Activated T-cell treated with anti-CD3 and anti-CD28 coated beads, Interleukin-2, amount 50 U/mL, for 48 hours (primary cell): ENCODE measurements around the gene KAT8.
A peak's percentile ranks its signal among the peaks of the same experiment; 100 is the strongest.
"Not testable (repeated sequence)": the region's sequence is repeated elsewhere in the genome, so short reads cannot be mapped to it uniquely, and the experiment has no call there.

Experiments
- DNase-seq, 2 experiments: peaks; one replicate each; pipeline ENCODE4 v3.0.0-alpha.2; 2020

KAT8 gene

GRCh38 chr16:31083981-31084380, 33.5 kb upstream of the KAT8 start:
- DNase-seq: peak in 1 of 2 experiments; percentile 18

GRCh38 chr16:31084584-31085302, 32.7 kb upstream of the KAT8 start:
- peak in 1 of 2 experiments; percentile 17 for DNase-seq

DNA sequence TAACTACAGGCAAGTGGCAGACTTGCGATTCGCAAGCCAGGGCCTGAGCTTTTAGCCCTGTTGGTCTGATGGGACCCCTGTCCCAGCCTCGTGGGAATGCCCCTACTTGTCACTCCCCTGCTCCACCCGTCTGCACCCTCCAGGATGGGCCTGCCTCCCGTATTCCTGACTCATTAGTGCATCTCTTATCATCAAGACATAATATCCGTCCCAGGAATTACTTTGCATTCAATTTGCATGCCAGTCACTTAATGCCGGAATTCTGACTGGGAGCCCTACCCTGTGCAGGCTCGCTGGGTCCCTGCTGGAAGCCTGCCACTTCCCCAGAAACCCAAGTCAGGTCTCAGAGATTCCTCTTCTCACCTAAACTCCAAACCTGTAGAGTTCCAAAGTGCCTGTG, 32.1 kb upstream of the KAT8 start:
- peak in 1 of 2 experiments; percentile 17 for DNase-seq

GRCh38 chr16:31085873-31086628, 31.4 kb upstream of the KAT8 start:
- DNase-seq: no peak

DNA sequence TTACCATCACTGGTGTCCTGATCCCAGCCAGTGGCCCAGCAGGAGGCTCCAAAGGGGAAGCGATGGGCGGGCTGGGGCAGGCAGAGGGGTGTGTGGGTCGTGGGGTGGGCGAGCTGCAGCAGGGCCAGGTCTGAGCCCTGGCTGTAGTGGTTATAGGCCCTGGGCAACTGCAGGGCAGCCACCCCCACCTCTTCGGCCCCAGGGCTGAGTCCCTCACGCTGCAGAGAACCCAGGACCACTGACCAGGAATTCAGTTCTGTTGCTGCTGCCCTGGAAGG, 30.9 kb upstream of the KAT8 start:
- no peak for DNase-seq

DNA sequence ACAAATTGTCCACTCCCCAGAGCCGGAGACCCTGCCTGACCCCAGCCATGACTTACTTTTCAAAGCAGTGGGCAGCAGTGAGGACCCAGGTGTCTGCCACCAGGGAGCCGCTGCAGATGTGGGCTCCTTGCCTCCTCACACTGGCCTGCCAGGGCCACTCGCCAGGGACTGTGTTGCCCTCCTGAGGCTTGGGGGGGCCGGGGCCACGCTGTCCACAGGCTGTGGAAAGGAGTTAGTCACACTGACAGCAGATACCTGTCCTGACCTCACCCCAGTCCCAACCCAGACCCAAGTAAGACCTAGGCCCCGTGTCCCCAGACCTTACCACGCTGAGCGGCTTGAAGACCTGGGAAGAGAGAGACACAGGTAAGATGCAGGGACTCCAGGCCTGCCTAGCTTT, 30.0 kb upstream of the KAT8 start:
- no peak for DNase-seq

GRCh38 chr16:31087971-31088370, 29.5 kb upstream of the KAT8 start:
- DNase-seq: no peak

GRCh38 chr16:31088459-31089183, 28.8 kb upstream of the KAT8 start, which contains the start of gene PRSS53:
PRSS53 (minus strand) TSS chr16:31088943; CDS start chr16:31088809, 134 bp downstream.
- no peak for DNase-seq

DNA sequence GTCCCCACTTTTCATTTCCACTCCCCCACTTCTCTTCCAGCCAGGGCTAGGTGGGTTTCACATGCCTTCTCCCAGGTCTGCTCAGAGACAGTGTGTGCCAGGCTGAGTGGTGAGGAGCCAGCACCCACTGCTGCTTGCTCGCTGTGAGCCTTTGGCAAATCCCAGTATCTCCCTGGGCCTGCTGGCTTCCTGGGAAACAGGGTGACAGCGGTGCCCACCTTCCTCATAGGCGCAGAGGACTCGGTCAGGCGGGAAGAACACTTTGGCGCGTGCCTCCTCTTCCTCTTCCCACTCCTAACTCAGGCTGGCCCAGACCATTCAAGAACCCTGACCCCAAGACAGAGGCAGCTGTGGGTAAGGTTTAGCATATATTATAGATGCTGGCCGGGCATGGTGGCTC, 28.3 kb upstream of the KAT8 start:
- DNase-seq: no peak

GRCh38 chr16:31090540-31090939, 26.9 kb upstream of the KAT8 start:
- no peak for DNase-seq

- no peak for DNase-seq
These were observed 25.1 kb upstream of the KAT8 start for GRCh38 chr16:31092330-31092729.

DNA sequence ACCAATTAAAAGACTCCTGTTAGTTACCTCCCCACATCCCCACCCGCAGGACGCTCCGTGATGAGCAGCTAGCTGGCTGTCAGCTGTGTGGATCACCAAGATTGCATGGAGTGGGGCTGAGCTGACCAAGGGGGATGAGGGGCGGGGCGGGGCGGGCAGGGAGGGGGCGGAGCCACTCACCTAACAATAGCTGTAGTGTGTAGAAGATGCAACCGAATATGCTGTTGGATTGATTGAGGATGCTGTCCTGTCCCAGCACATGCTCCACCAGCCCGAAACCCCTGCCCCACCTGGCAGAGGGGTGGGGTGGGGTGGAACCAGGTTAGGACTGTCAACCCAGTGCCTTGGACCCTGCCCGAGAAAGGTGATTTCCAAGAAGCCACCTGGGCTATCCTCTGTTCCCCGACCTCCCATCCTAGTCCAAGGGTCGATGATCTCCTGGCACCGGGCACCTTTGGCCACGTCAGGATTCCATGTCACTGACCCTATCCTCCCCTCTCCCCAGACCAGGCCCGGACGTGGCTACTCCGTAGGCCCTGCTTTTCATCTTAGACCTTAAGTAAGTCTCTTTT, 24.2 kb upstream of the KAT8 start:
- no peak for DNase-seq

GRCh38 chr16:31094088-31094423, 23.4 kb upstream of the KAT8 start:
- DNase-seq: peak in 1 of 2 experiments; percentile 35

GRCh38 chr16:31094424-31095120, 22.9 kb upstream of the KAT8 start, which contains the start of gene VKORC1:
VKORC1 (minus strand) TSS chr16:31094797; CDS start chr16:31094729, 68 bp downstream.
- DNase-seq: peak; percentile 93 to 94

DNA sequence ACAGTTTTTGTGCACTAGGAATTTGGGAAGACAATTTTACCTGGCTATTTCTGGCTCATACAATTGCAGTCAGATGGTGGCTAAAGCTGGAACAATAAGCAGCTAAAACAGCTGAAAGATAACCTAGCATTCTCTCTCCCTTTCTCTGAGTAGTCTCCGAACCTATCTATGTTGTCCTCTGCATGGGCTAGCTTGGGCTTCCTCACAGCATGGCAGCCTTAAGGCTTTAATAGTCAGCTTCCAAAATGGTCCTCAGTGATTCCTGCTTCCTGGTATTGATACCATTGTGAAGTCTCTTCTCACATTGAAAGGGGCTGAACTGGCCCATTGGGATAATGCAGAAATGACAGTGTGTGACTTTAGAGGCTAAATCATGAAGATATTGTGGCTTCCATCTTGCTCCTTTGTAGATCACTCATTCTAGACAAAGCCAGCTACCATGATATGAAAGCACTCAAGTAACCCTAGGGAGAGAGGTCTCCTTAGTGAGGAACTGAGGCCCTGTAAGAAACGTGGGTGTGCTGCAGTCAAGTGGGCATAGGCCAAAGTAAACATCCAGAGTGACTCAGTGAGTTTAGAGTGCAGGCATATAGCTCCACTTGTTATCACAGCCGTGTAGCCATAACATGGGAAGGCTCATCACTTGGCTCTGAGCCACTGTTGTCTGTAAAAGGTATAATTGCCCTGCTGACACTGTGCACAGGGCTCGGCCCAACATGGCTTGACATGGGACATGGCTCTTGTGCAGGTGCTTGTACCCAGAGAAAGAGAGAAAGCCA, 17.4 kb upstream of the KAT8 start:
- no peak for DNase-seq

- DNase-seq: not testable (repeated sequence)
These were observed 16.4 kb upstream of the KAT8 start for GRCh38 chr16:31100876-31101641.

GRCh38 chr16:31105677-31106213, 11.7 kb upstream of the KAT8 start:
- DNase-seq: peak; percentile 94 to 97

GRCh38 chr16:31106509-31107464, 10.7 kb upstream of the KAT8 start:
- no peak for DNase-seq

GRCh38 chr16:31107465-31107867, 10.0 kb upstream of the KAT8 start:
- peak; percentile 65 to 69 for DNase-seq
